Upper lobe of right lung (tissue), 1 donor: ENCODE results near the gene UNK. TPM values are rescaled to one million over a fixed set of nuclear protein-coding genes. Genes with fewer than 3 reads are reported as not detected.

Experiments
- ATAC-seq: fragments of 200-7000 bp; cut with Tn5 transposase; one replicate; pipeline ENCODE4 v1.9.1; 2020; ENCODE audit warnings: mild to moderate bottlenecking, moderate library complexity
- DNase-seq: peaks from one replicate; pipeline ENCODE4 v3.0.0-alpha.2; 2020
- H3K27ac ChIP-seq: fragments of 200-600 bp; one replicate; pipeline ENCODE4 v1.8.0; 2022
- H3K27me3 ChIP-seq: fragments of 200-600 bp; one replicate; pipeline ENCODE4 v1.8.0; 2022; ENCODE audit warnings: mild to moderate bottlenecking
- H3K36me3 ChIP-seq: fragments of 200-600 bp; one replicate; pipeline ENCODE4 v1.8.0; 2022
- H3K4me1 ChIP-seq: fragments of 200-600 bp; one replicate; pipeline ENCODE4 v1.8.0; 2022
- H3K4me3 ChIP-seq: fragments of 200-600 bp; one replicate; pipeline ENCODE4 v1.8.0; 2022; ENCODE audit warnings: mild to moderate bottlenecking
- H3K9me3 ChIP-seq: fragments of 200-600 bp; one replicate; pipeline ENCODE4 v1.8.0; 2022
- CTCF ChIP-seq: fragments of 200-600 bp; IDR thresholded peaks from one replicate; pipeline ENCODE4 v1.8.0; 2022; ENCODE audit warnings: antibody characterized with exemption
- intact Hi-C: fragments of 100-400 bp; cut with DNase I; formaldehyde crosslinking; loops from one replicate; pipeline ENCODE4 v1.11.0; 2022
- total RNA-seq: library from RNA; stranded (reverse); fragmentation: NEBNext Ultra II Directional; extraction: Animal tissue kit (Norgen Biotek cat#: 25700); gene quantifications from one replicate; pipeline ENCODE4 v1.2.1, GENCODE V29; 2021
- donor health status: DM: no; HTN: yes; CAD: no; lungs with severe emphysema.

The UNK gene
- total RNA-seq, 1 donor from 2014 or later = 27.1 TPM

GRCh38 chr17:75832164-75832651 is 47.6 kb downstream of the UNK start:
- peak overlapping the region; percentile 72 for H3K27ac ChIP-seq
- H3K4me1 ChIP-seq = peaks cover 13% of the 10 kb centered on the region
- H3K9me3 ChIP-seq = no peaks in the 10 kb centered on the region
- peak; percentile 67 for DNase-seq
- peaks cover 60% of the 10 kb centered on the region for H3K36me3 ChIP-seq
- H3K27me3 ChIP-seq = no peaks in the 10 kb centered on the region
- ATAC-seq = peak; percentile 70
- intact Hi-C loops = no loop called here
- no peak for TF ChIP-seq CTCF
- H3K4me3 ChIP-seq = no peak overlapping the region

DNA sequence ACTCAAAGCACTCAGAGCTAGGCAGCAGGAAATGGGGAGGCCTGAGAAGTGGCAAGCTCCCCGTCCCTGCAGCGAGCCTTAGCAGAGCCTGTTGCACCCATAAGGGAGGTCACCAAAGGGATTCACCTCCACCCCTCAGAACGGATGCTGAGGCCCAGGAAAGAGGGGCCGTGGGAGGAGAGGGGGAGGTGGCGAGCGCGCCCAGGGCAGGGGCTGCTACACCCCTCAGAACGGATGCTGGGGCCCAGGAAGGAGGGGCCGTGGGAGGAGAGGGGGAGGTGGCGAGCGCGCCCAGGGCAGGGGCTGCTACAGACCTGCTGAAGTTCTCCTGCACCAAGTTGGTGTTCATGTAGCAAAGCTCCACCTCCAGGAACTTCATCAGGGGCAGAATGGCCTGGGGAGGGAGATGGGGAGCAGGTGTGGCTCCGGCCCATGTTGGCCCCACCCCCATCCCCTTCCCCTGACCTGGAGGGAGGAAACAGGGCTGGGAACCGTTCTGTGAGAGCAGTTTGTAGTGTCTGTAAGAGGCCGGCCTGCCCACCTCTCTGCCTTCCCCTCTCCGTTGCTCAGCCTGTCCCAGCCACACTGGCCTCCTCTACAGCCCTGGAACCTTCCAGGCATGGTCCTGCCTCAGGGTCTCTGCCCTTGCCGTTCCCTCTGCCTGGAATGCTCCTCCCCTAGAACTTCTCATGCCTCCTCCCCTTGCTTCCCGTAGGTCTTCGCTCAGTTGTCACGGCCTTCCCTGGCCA is 48.2 kb downstream of the UNK start:
- no peak for ATAC-seq
- Histone ChIP-seq H3K27ac (peak overlapping the region; percentile 72), H3K4me1 (peaks cover 6% of the 10 kb centered on the region), H3K36me3 (peaks cover 60% of the 10 kb centered on the region), H3K4me3 (no peak overlapping the region), H3K27me3 (no peaks in the 10 kb centered on the region), H3K9me3 (no peaks in the 10 kb centered on the region)
- DNase-seq = no peak
- intact Hi-C loops = no loop called here
- TF ChIP-seq CTCF = no peak

- no peaks in the 10 kb centered on the region for H3K4me1 ChIP-seq
- intact Hi-C loops = no loop called here
- H3K27me3 ChIP-seq = no peaks in the 10 kb centered on the region
- peaks cover 47% of the 10 kb centered on the region for H3K36me3 ChIP-seq
- H3K27ac ChIP-seq = no peak overlapping the region
- no peak for ATAC-seq
- no peak overlapping the region for H3K4me3 ChIP-seq
- peak; percentile 35 for DNase-seq
- TF ChIP-seq CTCF = no peak
- no peaks in the 10 kb centered on the region for H3K9me3 ChIP-seq
Observed at GRCh38 chr17:75834279-75834920, 49.8 kb downstream of the UNK start.

DNA sequence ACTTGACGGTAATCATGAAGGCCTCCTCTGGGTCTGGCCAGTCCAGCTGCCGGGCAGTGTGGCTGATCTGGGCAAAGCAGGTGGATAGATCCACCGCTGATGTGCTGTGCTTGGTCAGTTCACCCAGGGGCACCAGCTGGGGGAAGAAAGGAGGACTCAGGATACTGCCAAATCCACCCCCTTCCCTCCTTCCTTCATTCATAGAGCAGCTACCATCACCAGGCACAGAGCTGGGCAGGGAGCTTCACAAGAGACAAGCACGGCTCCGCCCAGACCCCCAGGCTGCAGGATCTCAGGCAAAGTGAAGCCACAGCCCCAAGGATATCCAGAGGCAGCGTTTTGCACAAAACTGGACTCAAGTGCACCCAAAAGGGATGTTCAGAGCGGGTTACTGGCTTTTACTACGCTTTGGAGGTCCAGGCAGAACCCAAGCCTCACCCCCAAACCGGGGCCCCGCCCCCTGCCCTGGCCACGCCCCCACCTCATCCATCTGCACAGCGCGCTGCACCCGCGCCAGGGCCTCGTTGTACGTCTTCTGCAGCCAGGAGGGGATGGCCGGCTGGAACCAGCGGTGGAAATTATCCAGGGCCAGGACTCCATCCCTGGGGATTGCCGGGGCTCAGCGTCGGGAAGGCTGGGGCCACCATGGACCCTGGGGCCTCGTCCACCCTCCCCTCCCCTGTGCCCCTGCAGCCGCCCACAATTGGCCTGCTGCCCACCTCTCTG is 50.5 kb downstream of the UNK start:
- no peak overlapping the region for H3K4me3 ChIP-seq
- no peak for TF ChIP-seq CTCF
- peaks cover 45% of the 10 kb centered on the region for H3K36me3 ChIP-seq
- DNase-seq = no peak
- no peaks in the 10 kb centered on the region for H3K27me3 ChIP-seq
- H3K9me3 ChIP-seq = no peaks in the 10 kb centered on the region
- no peak for ATAC-seq
- no peaks in the 10 kb centered on the region for H3K4me1 ChIP-seq
- H3K27ac ChIP-seq = no peak overlapping the region
- intact Hi-C loops = no loop called here

- H3K27me3 ChIP-seq = no peaks in the 10 kb centered on the region
- H3K4me1 ChIP-seq = no peaks in the 10 kb centered on the region
- H3K36me3 ChIP-seq = peaks cover 45% of the 10 kb centered on the region
- ATAC-seq (no peak), DNase-seq (no peak)
- no peaks in the 10 kb centered on the region for H3K9me3 ChIP-seq
- intact Hi-C loops = no loop called here
- TF ChIP-seq CTCF = no peak
- H3K4me3 ChIP-seq = no peak overlapping the region
- no peak overlapping the region for H3K27ac ChIP-seq
Observed at GRCh38 chr17:75835654-75835987, 51.0 kb downstream of the UNK start.
